H1 (cell line): ENCODE data around the gene CIDEA. TPM values are rescaled to one million over a fixed set of nuclear protein-coding genes. Genes with fewer than 3 reads are reported as not detected.

Experiments
- CTCF ChIA-PET: fragments of 300-600 bp; sonication (Branson Sonifier 250); formaldehyde crosslinking; loops from one replicate; lab custom pipeline; 2021; ENCODE audit not compliant: partially characterized antibody; lab: Charles Lee
- POLR2A ChIA-PET: fragments of 300-600 bp; sonication (Branson Sonifier 250); formaldehyde crosslinking; loops from one replicate; lab custom pipeline; 2021; ENCODE audit warnings: inconsistent platforms; ENCODE audit not compliant: partially characterized antibody; lab: Charles Lee
- DNase-seq, 2 experiments: peaks; one replicate each; pipeline versions ENCODE4 v3.0.0 to v3.0.0-alpha.2; 2010 to 2022; ENCODE audit warnings: low spot score in 2 of 2, low read depth in 1 of 2, mixed read lengths in 1 of 2
- FAIRE-seq: peaks from 2 replicates; lab custom pipeline; 2011; peaks lifted over from hg19 to GRCh38; lab: Jason Lieb, UNC
- H2AFZ ChIP-seq: 2 replicates; pipeline ENCODE4 v1.8.1; 2012; ENCODE audit warnings: low read length, inconsistent platforms
- H2AK5ac ChIP-seq: 2 replicates; pipeline ENCODE4 v1.6.1; 2013; ENCODE audit warnings: low read depth, low read length
- H2BK120ac ChIP-seq: replicated peaks from 2 replicates; pipeline ENCODE3; 2013; ENCODE audit warnings: low read depth, low read length, inconsistent platforms
- H2BK12ac ChIP-seq: 2 replicates; pipeline ENCODE4 v1.6.1; 2013; ENCODE audit warnings: low read depth, low read length
- H2BK15ac ChIP-seq: 2 replicates; pipeline ENCODE4 v1.6.1; 2013; ENCODE audit warnings: low read length
- H2BK20ac ChIP-seq: 2 replicates; pipeline ENCODE4 v1.6.1; 2013; ENCODE audit warnings: low read length
- H2BK5ac ChIP-seq: 2 replicates; pipeline ENCODE4 v1.6.1; 2013; ENCODE audit warnings: low read depth, low read length
- H3K14ac ChIP-seq: 2 replicates; pipeline ENCODE4 v1.6.1; 2013; ENCODE audit warnings: inconsistent platforms; ENCODE audit not compliant: insufficient read length
- H3K18ac ChIP-seq: 2 replicates; pipeline ENCODE4 v1.6.1; 2013; ENCODE audit warnings: low read length; ENCODE audit errors: extremely low read depth
- H3K23ac ChIP-seq: 2 replicates; pipeline ENCODE4 v1.6.1; 2013; ENCODE audit warnings: inconsistent platforms; ENCODE audit not compliant: insufficient read length
- H3K23me2 ChIP-seq: 2 replicates; pipeline ENCODE4 v1.6.1; 2013; ENCODE audit warnings: low read depth, low read length
- H3K27ac ChIP-seq: 2 replicates; pipeline ENCODE4 v1.6.1; 2011; ENCODE audit warnings: low read depth, low read length, inconsistent platforms
- H3K27me3 ChIP-seq, 4 experiments: replicated peaks in 1 of 4; 1 replicate in 1 of 4; 2 replicates in 3 of 4; pipeline versions ENCODE4 v1.6.1 to v1.8.1; 2011 to 2013; ENCODE audit warnings: low read length in 3 of 4, mild to moderate bottlenecking in 3 of 4, inconsistent platforms in 2 of 4, mixed read lengths in 2 of 4, moderate library complexity in 1 of 4; ENCODE audit not compliant: control insufficient read depth in 3 of 4, insufficient read depth in 3 of 4; ENCODE audit errors: extremely low read depth in 1 of 4
- H3K36me3 ChIP-seq, 4 experiments: 2 replicates each; pipeline versions ENCODE4 v1.6.1 to v1.8.1; 2011 to 2013; ENCODE audit warnings: mild to moderate bottlenecking in 4 of 4, low read length in 3 of 4, moderate library complexity in 2 of 4, control low read depth in 1 of 4, inconsistent platforms in 1 of 4; ENCODE audit not compliant: insufficient read depth in 4 of 4, control insufficient read depth in 2 of 4
- H3K4ac ChIP-seq: replicated peaks from 2 replicates; pipeline ENCODE3; 2013; ENCODE audit warnings: low read length, low read depth, mixed read lengths, inconsistent platforms; ENCODE audit not compliant: insufficient read length
- H3K4me1 ChIP-seq, 4 experiments: replicated peaks in 1 of 4; 1 replicate in 1 of 4; 2 replicates in 3 of 4; pipeline versions ENCODE4 v1.6.1 to v1.8.1; 2011 to 2013; ENCODE audit warnings: low read length in 3 of 4, inconsistent platforms in 2 of 4, mixed read lengths in 1 of 4; ENCODE audit not compliant: insufficient read depth in 4 of 4, control insufficient read depth in 3 of 4
- H3K4me2 ChIP-seq, 2 experiments: 2 replicates each; pipeline versions ENCODE4 v1.6.1 to v1.8.1; 2011 to 2013; ENCODE audit warnings: low read depth in 2 of 2, low read length in 2 of 2, control low read depth in 1 of 2, inconsistent platforms in 1 of 2, mild to moderate bottlenecking in 1 of 2; ENCODE audit not compliant: insufficient read depth in 1 of 2
- H3K4me3 ChIP-seq, 4 experiments: fragments of 200-600, 300-600 bp in 1 of 4; sonication (generic), shearing (Covaris generic), sonication (Bioruptor Twin) in 1 of 4; 2 replicates each; pipeline versions ENCODE4 v1.5.1 to v1.8.1; 2011 to 2016; ENCODE audit warnings: low read length in 4 of 4, low read depth in 3 of 4, control low read depth in 2 of 4, inconsistent platforms in 2 of 4, mild to moderate bottlenecking in 2 of 4, mixed read lengths in 1 of 4, moderate library complexity in 1 of 4; ENCODE audit not compliant: insufficient read depth in 2 of 4; ENCODE audit errors: extremely low read depth in 1 of 4
- H3K56ac ChIP-seq: replicated peaks from 2 replicates; pipeline ENCODE3; 2013; ENCODE audit warnings: low read depth, mild to moderate bottlenecking, mixed read lengths, low read length, inconsistent platforms; ENCODE audit not compliant: insufficient read length
- H3K79me1 ChIP-seq: 2 replicates; pipeline ENCODE4 v1.6.1; 2013; ENCODE audit warnings: low read depth, low read length, control low read depth
- H3K79me2 ChIP-seq, 2 experiments: 2 replicates each; pipeline versions ENCODE4 v1.6.1 to v1.8.1; 2012 to 2013; ENCODE audit warnings: low read length in 2 of 2, mild to moderate bottlenecking in 2 of 2, inconsistent platforms in 1 of 2; ENCODE audit not compliant: insufficient read depth in 2 of 2, control insufficient read depth in 1 of 2
- H3K9ac ChIP-seq, 4 experiments: replicated peaks in 1 of 4; 1 replicate in 1 of 4; 2 replicates in 3 of 4; pipeline versions ENCODE4 v1.6.1 to v1.8.1; 2011 to 2013; ENCODE audit warnings: low read depth in 3 of 4, low read length in 3 of 4, control low read depth in 2 of 4, mild to moderate bottlenecking in 2 of 4, moderate library complexity in 2 of 4, inconsistent platforms in 1 of 4; ENCODE audit errors: extremely low read depth in 1 of 4
- H3K9me3 ChIP-seq, 2 experiments: 2 replicates each; pipeline versions ENCODE4 v1.6.1 to v1.8.1; 2012 to 2013; ENCODE audit warnings: mild to moderate bottlenecking in 2 of 2, moderate library complexity in 2 of 2, control low read depth in 1 of 2, inconsistent platforms in 1 of 2, low read depth in 1 of 2, low read length in 1 of 2, mixed read lengths in 1 of 2; ENCODE audit not compliant: insufficient read depth in 2 of 2
- H4K20me1 ChIP-seq, 2 experiments: replicated peaks in 1 of 2; 2 replicates each; pipeline versions ENCODE3 to v1.8.1; 2011 to 2013; ENCODE audit warnings: inconsistent platforms in 2 of 2, low read length in 2 of 2, mild to moderate bottlenecking in 1 of 2; ENCODE audit not compliant: insufficient read depth in 2 of 2, control insufficient read depth in 1 of 2
- H4K5ac ChIP-seq: 2 replicates; pipeline ENCODE4 v1.6.1; 2013; ENCODE audit warnings: low read length, low read depth, mixed read lengths, inconsistent platforms; ENCODE audit not compliant: insufficient read length
- H4K8ac ChIP-seq: 2 replicates; pipeline ENCODE4 v1.8.0; 2013; ENCODE audit warnings: mild to moderate bottlenecking, moderate library complexity, low read length, inconsistent platforms; ENCODE audit not compliant: insufficient read depth; ENCODE audit errors: extremely low read depth
- H4K91ac ChIP-seq: replicated peaks from 2 replicates; pipeline ENCODE3; 2013; ENCODE audit warnings: low read length, mixed read lengths, inconsistent platforms; ENCODE audit not compliant: insufficient read length
- CTBP2 ChIP-seq: IDR thresholded peaks from 2 replicates; pipeline ENCODE4 v1.7.0; 2011; ENCODE audit warnings: borderline replicate concordance, mild to moderate bottlenecking, moderate library complexity, mixed read lengths, low read length; ENCODE audit not compliant: insufficient read depth, insufficient read length
- EP300 ChIP-seq, 2 experiments: IDR thresholded peaks; 1 replicate in 1 of 2; 2 replicates in 1 of 2; pipeline ENCODE4 v1.6.1; 2011 to 2012; ENCODE audit warnings: low read depth in 2 of 2, low read length in 2 of 2, mild to moderate bottlenecking in 2 of 2, borderline replicate concordance in 1 of 2, inconsistent platforms in 1 of 2, moderate library complexity in 1 of 2
- POLR2A ChIP-seq, 2 experiments: IDR thresholded peaks; 1 replicate in 1 of 2; 2 replicates in 1 of 2; pipeline ENCODE4 v1.6.1; 2011; ENCODE audit warnings: low read depth in 2 of 2, low read length in 2 of 2, mild to moderate bottlenecking in 2 of 2; ENCODE audit errors: control extremely low read depth in 1 of 2
- POU5F1 ChIP-seq: IDR thresholded peaks from 2 replicates; pipeline ENCODE4 v1.6.1; 2011; ENCODE audit warnings: low read depth, mild to moderate bottlenecking, low read length, moderate library complexity
- WGBS, 2 experiments: shearing (Covaris generic) in 1 of 2; methylation state at CpG; one replicate each; pipeline versions ENCODE4 v1.1.6 to v1.1.7; 2013 to 2015; ENCODE audit warnings: low lambda C conversion rate in 2 of 2, mixed read lengths in 2 of 2, inconsistent platforms in 1 of 2, low coverage in 1 of 2, missing lambda C conversion rate in 1 of 2; ENCODE audit not compliant: insufficient replicate concordance in 2 of 2, insufficient coverage in 1 of 2, insufficient read length in 1 of 2; ENCODE audit errors: extremely low coverage in 1 of 2, missing lambda C conversion rate in 1 of 2; 5-methylcytosine and 5-hydroxymethylcytosine counted together
- polyA plus RNA-seq, 7 experiments: library from polyadenylated mRNA; depleted of rRNA in 3 of 7; stranded (reverse) in 5 of 7; unstranded in 2 of 7; fragments of >200 nt in 5 of 7; fragments of 200-250 nt in 2 of 7; gene quantifications; 1 replicate in 5 of 7; 2 replicates in 1 of 7; 4 replicates in 1 of 7; pipeline versions ENCODE4 v1.2.1 to v1.2.3, GENCODE V29; 2011 to 2013; ENCODE audit warnings: missing spikeins in 2 of 7, mixed read lengths in 2 of 7
- total RNA-seq: library from RNA; stranded (reverse); fragmentation: NEBNext Ultra II Directional; extraction: Animal tissue kit (Norgen Biotek cat#: 25700); gene quantifications from 2 replicates; pipeline ENCODE4 v1.2.1, GENCODE V29; 2021

CIDEA gene
- total and polyA plus RNA-seq, 2 of the 8 experiments (the other 6 are each of a cell fraction or from before 2014, with no cell fraction given), result not detected

DNA sequence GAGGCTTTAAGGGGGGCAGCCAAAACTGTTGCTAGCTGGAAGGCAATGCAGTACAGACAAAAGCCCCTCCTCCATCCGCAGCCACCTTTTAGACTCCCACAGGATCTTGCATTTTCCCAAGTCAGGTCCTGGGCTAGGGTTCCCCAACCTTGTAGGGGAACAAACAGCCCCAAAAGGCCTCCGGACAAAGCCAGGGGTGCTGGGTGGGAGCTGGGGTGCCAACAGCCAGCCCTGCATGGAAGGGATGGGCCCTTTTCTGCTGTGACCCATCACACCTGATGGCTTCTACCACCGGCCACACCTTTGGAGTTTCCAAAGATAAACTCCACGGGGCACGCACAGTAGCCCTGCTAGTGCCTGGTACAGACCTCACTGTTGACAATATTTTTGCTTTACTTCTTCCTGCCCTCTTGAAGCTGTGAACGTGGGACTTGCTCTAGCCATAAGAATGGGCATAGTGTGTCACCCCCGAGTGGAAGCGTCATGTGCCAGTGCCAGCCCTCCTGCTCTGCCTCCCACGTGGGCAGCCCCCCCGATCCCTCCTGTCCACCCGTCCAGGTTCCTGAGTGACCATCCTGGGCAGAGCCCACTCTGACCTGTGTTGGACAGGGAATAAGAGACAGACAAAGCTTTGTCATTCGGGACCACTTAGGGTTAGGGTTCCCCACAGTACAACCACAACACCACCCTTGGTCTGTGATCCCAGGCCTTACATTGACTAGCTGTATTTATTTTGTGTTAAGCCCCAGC, 72.7 kb downstream of the CIDEA start:
- Histone ChIP-seq H3K36me3 (peaks cover 2 to 31% (median 26%) of the 10 kb centered on the region in 4 experiments; a peak in 6 of 8 replicates), H3K4me3 (no peak overlapping the region), H3K4me2 (no peak overlapping the region), H4K91ac (no peak overlapping the region), H3K56ac (no peak overlapping the region), H3K4me1 (peaks cover 0 to 4% (median 2%) of the 10 kb centered on the region in 4 experiments; a peak in 2 of 7 replicates), H3K27me3 (no peaks in the 10 kb centered on the region), H3K9ac (no peak overlapping the region), H3K18ac (no peak overlapping the region), H4K20me1 (peaks cover 6 to 12% of the 10 kb centered on the region in 2 experiments), H4K5ac (no peak overlapping the region), H2BK5ac (no peak overlapping the region), H3K14ac (no peak overlapping the region), H2BK20ac (no peak overlapping the region), H3K23me2 (no peaks in the 10 kb centered on the region)
- no peak for DNase-seq
- POLR2A ChIA-PET, result interaction anchor here (1.2 to 2.9 kb wide), 7 partner anchors 9 to 50 kb away, joined by 3 to 13 read pairs (median 8); partner anchors contain the start of gene AFG3L2
- TF ChIP-seq EP300 (IDR thresholded peaks at IDR 0.05; ENCODE audit: borderline replicate concordance in 1 of 2, low read depth in 2 of 2, low read length in 2 of 2) (no peak), POU5F1 (no peak), CTBP2 (no peak), POLR2A (IDR thresholded peaks at IDR 0.05; ENCODE audit: control extremely low read depth in 1 of 2, low read depth in 2 of 2, low read length in 2 of 2) (0 out of 3 replicates have a peak, but pooled peaks of 1 of the 2 experiments have one; percentile 10)
- TF ChIP-seq, all 59 proteins: peak for 1
- Histone ChIP-seq H3K27ac (no peak overlapping the region), H3K79me1 (0 out of 2 replicates have a peak, but pooled peaks cover 2% of the 10 kb centered on the region), H2AK5ac (no peak overlapping the region), H3K9me3 (no peaks in the 10 kb centered on the region), H2AFZ (no peak overlapping the region), H3K4ac (no peak overlapping the region), H3K79me2 (no peaks in the 10 kb centered on the region), H3K23ac (no peak overlapping the region), H2BK12ac (no peak overlapping the region), H4K8ac (no peak overlapping the region), H2BK120ac (no peak overlapping the region), H2BK15ac (no peak overlapping the region)
- WGBS, 2 experiments, result 94% methylated on average over 12 of the region's 12 CpGs; no CpG with 5 or more reads in 1 of the 2 experiments
- CTCF ChIA-PET, result interaction anchor here (0.6 to 6.2 kb wide), 25 partner anchors 9 to 334 kb away, joined by 3 to 96 read pairs (median 5); partner anchors contain the start of gene SPIRE1
- no peak for FAIRE-seq
